ENCODE measurements around the gene THAP10.
"Not testable (repeated sequence)": the region's sequence is repeated elsewhere in the genome, so short reads cannot be mapped to it uniquely, and the experiment has no call there.

The THAP10 gene

DNA sequence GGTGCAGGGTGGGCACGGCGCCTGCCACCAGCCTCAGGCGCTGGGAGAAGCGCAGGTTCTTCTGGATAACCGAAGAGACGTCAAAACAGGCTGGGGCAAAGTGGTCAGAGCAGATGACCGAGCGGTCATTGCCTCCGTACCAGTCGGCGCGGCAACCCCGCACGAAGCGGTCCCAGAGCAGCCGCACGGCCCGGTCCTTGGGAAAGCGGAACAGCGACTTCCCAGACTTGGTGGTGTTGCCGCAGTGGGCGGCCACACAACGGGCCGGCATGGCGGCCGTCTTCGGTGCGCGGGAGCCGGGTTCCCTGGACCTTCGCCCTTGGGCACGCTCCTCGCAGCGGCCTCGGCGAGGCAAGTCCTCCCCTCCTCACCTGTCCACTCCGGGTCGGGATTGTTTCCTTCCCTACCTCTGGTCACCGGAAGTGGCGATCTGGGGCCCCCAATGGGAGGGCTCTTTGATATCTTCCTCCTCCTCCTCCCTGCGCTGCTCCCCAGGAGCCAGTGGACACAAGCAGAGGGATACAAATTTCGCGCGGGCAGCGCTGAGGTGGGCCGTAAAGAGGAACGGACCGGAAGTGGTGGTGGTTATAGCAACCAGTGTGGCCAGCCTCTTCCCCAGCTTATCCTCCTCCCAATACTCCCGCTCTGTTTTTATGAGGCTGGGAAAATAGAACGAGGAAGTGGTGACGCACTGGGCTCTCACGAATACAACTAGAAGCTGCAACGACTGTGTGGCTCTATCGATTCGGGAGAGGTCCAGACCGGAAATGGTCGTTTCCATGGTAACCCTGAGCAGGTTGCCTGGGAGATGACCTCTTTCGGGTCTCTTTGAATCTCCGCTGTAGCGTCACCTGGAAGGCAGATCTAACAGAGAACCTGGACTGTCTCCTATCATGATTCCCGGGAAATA is at the start of gene THAP10, which contains the start of gene LRRC49:
Gene THAP10 (minus strand): TSS at position 432 of the 910 bp plus-strand sequence. CDS start 161 bp downstream, at position 271.
Gene LRRC49 (plus strand): TSS at position 825 of the 910 bp plus-strand sequence. CDS start 69 bp downstream, at position 894.
- peak within 1 kb of the TSS; percentile 78 for H3K4me3 Mint-ChIP-seq
- peaks cover 9% of the 10 kb centered on the region for H3K4me1 Mint-ChIP-seq (ENCODE audit: low read depth)
- H3K27me3 Mint-ChIP-seq (ENCODE audit: low read depth) = peaks cover 68% of the 10 kb centered on the region
- H3K27ac Mint-ChIP-seq = peak within 1 kb of the TSS; percentile 62
- no peaks in the 10 kb centered on the region for H3K9me3 Mint-ChIP-seq
- H3K36me3 Mint-ChIP-seq (ENCODE audit: low read depth) = no peaks in the 10 kb centered on the region

DNA sequence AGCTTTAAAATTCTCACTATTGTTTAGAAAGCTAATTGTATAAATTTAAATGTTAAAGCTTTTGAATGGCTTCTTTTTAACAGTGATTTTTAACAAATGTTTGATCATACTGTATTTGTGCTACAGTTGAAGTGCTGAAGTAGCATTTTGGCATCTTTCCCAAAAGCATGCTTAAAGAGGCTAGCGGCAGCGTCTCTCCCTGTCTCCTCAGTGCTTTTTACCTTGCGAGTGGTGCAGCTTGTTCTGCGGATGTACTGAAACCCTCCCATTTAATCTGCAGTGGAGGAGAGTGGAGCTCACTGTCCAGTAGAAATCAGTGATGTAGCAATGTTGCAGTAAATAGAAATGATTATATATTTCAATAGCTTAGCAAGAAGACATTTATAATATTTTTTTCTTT is 44.1 kb upstream of the THAP10 start:
- Mint-ChIP-seq H3K36me3 (ENCODE audit: low read depth) (no peaks in the 10 kb centered on the region), H3K4me3 (no peak overlapping the region), H3K9me3 (no peaks in the 10 kb centered on the region), H3K27me3 (ENCODE audit: low read depth) (peaks cover 16% of the 10 kb centered on the region), H3K27ac (no peak overlapping the region), H3K4me1 (ENCODE audit: low read depth) (no peaks in the 10 kb centered on the region)

DNA sequence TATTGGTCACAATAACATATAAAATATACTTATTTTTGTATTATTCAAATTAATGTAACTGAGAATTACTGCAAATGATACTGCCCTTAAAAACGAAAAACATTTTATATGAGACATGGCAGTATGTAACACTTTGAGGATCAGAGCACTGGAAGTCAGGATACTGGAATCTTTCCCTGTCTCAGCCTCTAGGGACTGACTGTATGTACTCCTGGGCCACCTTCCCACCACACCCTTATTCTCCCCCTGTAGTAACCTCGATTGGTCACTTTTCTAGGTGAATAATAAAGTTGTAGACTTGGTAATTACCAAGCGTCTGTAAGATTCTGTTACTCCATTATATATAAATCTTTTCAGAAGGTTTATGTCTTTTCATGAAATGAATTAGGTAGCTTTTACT is 43.4 kb upstream of the THAP10 start:
- Mint-ChIP-seq H3K27me3 (ENCODE audit: low read depth) (peaks cover 16% of the 10 kb centered on the region), H3K9me3 (no peaks in the 10 kb centered on the region), H3K4me1 (ENCODE audit: low read depth) (no peaks in the 10 kb centered on the region), H3K36me3 (ENCODE audit: low read depth) (no peaks in the 10 kb centered on the region), H3K27ac (no peak overlapping the region), H3K4me3 (no peak overlapping the region)

DNA sequence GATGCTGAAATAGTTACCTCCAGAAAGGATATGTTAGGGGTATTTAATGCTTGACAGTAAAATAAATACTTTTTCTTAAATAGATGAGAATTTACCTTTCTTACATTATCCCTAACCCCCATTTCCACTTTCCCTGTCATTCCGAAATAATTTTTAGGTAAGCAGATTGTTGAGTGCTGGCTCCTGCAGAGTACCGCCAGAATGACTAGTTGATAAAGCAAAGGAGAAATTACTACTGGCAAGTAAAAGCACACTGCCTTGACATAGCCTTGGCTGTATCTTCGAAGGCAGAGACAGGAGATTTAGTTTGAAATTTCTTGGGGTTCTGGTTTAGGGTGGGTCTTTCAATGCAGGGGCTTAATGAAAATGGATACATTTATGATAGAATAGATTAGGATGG is 41.2 kb upstream of the THAP10 start:
- H3K4me1 Mint-ChIP-seq (ENCODE audit: low read depth) = no peaks in the 10 kb centered on the region
- no peaks in the 10 kb centered on the region for H3K36me3 Mint-ChIP-seq (ENCODE audit: low read depth)
- no peaks in the 10 kb centered on the region for H3K9me3 Mint-ChIP-seq
- peaks cover 19% of the 10 kb centered on the region for H3K27me3 Mint-ChIP-seq (ENCODE audit: low read depth)
- no peak overlapping the region for H3K4me3 Mint-ChIP-seq
- H3K27ac Mint-ChIP-seq = no peak overlapping the region

DNA sequence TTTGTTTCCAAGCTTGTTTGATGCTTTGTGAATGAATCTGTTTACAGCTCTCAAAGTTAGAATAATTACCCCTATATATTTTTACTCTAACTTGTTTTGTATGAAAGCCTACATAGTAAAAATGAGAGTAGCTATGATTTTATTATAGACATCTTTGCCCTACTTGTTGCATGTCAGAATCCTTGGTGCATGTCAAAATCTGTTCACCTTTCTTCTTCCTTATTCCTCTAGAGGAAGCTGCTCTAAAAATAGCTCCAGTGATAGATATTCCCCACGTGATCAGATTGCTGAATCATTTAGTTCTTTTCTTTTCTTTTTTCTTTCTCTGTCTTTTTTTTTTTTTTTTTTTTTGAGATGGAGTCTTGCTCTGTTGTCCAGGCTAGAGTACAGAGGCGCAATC is 40.2 kb upstream of the THAP10 start:
- Mint-ChIP-seq H3K4me1 (ENCODE audit: low read depth) (no peaks in the 10 kb centered on the region), H3K27ac (no peak overlapping the region), H3K27me3 (ENCODE audit: low read depth) (peaks cover 23% of the 10 kb centered on the region), H3K9me3 (no peaks in the 10 kb centered on the region), H3K36me3 (ENCODE audit: low read depth) (no peaks in the 10 kb centered on the region), H3K4me3 (no peak overlapping the region)

DNA sequence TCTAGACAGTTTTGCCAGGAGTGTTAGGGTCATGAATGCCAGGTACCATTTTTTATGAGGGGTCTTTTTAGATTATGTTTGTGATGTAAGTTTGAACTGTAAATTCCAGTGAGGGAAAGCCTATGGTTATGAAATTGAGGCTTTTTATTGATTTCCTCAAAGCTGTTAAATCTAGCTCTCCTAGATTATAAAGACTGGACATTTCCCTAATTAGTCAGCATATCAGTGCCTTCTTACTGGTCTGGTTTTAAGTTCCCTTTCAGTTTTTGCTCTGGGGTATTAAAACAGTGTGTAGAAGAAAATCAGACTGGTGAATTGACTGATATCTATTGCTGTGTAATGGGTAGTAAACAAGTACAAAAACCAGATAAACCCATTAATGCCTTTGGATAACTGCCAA is 39.6 kb upstream of the THAP10 start:
- no peaks in the 10 kb centered on the region for H3K36me3 Mint-ChIP-seq (ENCODE audit: low read depth)
- H3K27me3 Mint-ChIP-seq (ENCODE audit: low read depth) = peaks cover 24% of the 10 kb centered on the region
- H3K4me1 Mint-ChIP-seq (ENCODE audit: low read depth) = no peaks in the 10 kb centered on the region
- no peak overlapping the region for H3K27ac Mint-ChIP-seq
- no peaks in the 10 kb centered on the region for H3K9me3 Mint-ChIP-seq
- H3K4me3 Mint-ChIP-seq = no peak overlapping the region

DNA sequence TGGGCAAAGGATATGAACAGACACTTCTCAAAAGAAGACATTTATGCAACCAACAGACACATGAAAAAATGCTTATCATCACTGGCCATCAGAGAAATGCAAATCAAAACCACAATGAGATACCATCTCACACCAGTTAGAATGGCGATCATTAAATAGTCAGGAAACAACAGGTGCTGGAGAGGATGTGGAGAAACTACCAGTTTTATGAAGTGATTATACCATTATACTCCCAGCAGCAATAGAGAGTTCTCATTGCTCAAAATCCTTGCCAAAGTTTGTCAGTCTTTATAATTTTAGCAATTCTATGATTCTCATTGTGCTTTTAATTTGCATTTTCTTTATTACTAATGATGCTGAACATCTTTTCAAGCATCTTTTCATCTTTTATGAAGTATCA is 34.7 kb upstream of the THAP10 start:
- H3K36me3 Mint-ChIP-seq (ENCODE audit: low read depth); H3K9me3 Mint-ChIP-seq; H3K4me3 Mint-ChIP-seq; H3K4me1 Mint-ChIP-seq (ENCODE audit: low read depth); H3K27ac Mint-ChIP-seq: not testable (repeated sequence)
- peaks cover 27% of the 10 kb centered on the region for H3K27me3 Mint-ChIP-seq (ENCODE audit: low read depth)

DNA sequence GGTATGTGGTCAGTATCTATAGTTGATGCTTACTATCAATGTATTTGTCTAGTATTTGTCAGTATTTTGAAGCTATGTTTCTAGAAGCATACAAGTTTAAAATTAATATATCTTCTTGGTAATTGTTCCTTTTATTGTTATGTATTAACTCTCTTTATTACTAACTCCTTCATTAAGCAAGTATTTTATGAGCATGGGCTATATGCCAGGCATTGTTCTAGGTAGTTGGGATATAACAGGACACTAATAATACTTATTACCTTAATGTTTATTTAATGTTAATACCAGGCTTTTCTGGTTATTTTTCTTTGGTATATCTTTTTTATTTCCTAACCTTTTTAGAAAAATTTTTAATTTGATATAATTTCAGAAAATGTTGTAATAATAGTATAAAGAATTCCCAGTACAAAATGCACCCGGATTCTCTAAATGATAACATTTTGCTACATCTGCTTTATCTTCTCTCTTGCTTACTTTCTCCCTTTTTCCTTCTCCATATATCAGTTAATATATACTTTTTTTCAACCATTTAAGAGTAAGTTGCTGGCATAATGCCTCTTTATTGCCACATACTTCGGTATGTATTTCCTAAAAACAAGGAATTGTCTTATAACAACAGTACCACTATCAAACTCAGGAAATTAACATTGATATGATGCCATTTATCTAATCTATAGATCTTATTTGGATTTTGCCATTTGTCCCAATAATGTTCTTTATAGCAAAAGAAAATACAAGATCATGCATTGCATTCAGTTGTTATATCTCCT is 31.3 kb upstream of the THAP10 start:
- Mint-ChIP-seq H3K27ac (no peak overlapping the region), H3K9me3 (no peaks in the 10 kb centered on the region), H3K27me3 (ENCODE audit: low read depth) (peaks cover 20% of the 10 kb centered on the region), H3K4me1 (ENCODE audit: low read depth) (no peaks in the 10 kb centered on the region), H3K4me3 (no peak overlapping the region), H3K36me3 (ENCODE audit: low read depth) (no peaks in the 10 kb centered on the region)

DNA sequence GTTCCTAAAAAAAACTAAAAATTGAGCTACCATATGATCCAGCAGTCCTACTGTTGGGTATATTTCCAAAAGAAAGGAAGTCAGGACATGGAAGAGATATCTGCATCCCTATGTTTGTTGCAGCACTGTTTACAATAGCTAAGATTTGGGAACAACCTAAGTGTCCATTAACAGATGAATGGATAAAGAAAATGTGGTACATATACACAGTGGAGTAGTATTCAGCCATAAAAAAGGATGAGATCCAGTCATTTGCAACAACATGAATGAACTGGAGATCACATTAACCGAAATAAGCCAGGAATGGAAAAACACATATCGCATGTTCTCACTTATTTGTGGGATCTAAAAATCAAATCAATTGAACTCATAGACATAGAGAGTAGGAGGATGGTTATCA is 29.9 kb upstream of the THAP10 start:
- H3K4me3 Mint-ChIP-seq = no peak overlapping the region
- H3K27ac Mint-ChIP-seq = no peak overlapping the region
- H3K27me3 Mint-ChIP-seq (ENCODE audit: low read depth) = peaks cover 17% of the 10 kb centered on the region
- no peaks in the 10 kb centered on the region for H3K36me3 Mint-ChIP-seq (ENCODE audit: low read depth)
- no peaks in the 10 kb centered on the region for H3K4me1 Mint-ChIP-seq (ENCODE audit: low read depth)
- no peaks in the 10 kb centered on the region for H3K9me3 Mint-ChIP-seq

DNA sequence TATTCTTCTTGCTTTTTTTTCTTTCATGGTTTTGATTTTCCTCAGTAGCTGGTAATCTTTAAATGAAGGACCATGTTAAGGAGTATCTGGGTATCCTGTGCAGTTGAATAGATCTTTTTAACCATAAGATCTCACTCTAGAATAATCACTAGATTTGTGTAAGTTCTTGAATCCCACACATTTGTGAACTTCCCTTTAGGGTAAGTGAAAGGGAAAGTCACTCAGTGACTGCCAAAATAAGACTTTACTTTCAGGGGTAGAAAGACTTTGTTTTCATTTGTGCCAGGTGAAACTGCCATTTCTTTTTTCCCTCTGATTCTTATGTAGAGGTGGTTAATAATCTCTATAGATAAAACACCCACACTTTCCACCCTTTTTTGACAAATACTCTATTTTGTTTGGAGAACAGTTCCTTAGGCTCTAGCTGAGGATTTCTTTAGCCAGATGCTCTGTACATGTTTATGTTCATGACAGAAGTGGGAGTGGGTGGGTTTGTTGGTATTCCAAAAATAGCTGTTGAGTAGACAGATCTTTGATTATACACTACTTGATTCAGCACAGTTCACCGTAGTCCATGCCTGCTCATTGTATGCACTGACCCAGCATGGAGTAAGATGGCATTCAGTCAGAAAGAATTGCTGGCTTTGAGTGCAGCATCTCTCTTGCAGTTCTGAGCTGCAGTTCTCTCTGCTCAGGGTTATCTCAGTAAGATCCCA is 28.9 kb upstream of the THAP10 start:
- no peak overlapping the region for H3K27ac Mint-ChIP-seq
- no peaks in the 10 kb centered on the region for H3K36me3 Mint-ChIP-seq (ENCODE audit: low read depth)
- no peaks in the 10 kb centered on the region for H3K4me1 Mint-ChIP-seq (ENCODE audit: low read depth)

DNA sequence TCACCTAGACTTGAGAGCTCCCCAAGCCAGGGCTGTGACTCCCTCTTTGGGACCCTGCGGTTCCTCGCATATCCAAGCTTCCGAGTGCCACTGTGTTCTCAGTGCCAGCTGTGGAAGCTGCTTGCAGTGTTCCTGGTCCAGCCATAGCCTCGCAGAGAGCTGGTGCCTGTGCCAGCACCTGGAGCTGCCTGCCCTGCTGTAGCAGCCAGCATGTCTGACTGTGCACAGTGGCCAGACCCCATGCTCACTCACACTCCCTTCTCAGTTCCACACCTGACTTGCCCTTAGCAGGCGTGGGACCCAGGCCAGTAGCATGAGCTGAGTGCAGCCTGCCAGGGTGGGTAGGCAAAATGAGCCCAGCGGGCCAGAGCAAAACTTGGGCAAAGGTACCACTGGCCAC is 25.7 kb upstream of the THAP10 start:
- no peaks in the 10 kb centered on the region for H3K4me1 Mint-ChIP-seq (ENCODE audit: low read depth)
- no peak overlapping the region for H3K27ac Mint-ChIP-seq
- H3K4me3 Mint-ChIP-seq = no peak overlapping the region
- H3K27me3 Mint-ChIP-seq (ENCODE audit: low read depth) = peaks cover 10% of the 10 kb centered on the region
- H3K9me3 Mint-ChIP-seq = no peaks in the 10 kb centered on the region
- H3K36me3 Mint-ChIP-seq (ENCODE audit: low read depth) = no peaks in the 10 kb centered on the region

More for the DNA sequence above, 28.9 kb upstream of the THAP10 start:
- H3K4me3 Mint-ChIP-seq = no peak overlapping the region
- H3K27me3 Mint-ChIP-seq (ENCODE audit: low read depth) = peaks cover 12% of the 10 kb centered on the region
- no peaks in the 10 kb centered on the region for H3K9me3 Mint-ChIP-seq

DNA sequence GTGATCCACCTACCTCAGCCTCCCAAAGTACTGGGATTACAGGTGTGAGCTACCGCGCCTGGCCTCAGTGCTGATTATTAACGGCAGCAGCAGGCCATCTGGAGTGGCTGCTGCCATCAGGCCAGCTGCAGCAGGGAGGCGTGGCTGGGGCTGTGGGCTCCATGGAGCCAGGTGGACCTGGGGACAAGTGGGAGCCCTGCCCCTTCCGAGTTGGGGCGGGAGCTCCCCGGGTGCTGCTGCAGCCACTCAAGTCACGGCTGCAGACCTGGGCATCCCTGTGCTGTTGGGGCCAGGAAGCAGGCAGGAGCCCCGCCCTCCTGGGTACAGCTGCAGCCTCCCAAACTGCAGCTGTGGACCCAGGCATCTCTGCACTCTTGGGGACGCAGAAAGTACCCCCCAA is 24.3 kb upstream of the THAP10 start:
- Mint-ChIP-seq H3K4me1 (ENCODE audit: low read depth) (no peaks in the 10 kb centered on the region), H3K36me3 (ENCODE audit: low read depth) (no peaks in the 10 kb centered on the region), H3K27me3 (ENCODE audit: low read depth) (peaks cover 4% of the 10 kb centered on the region), H3K9me3 (no peaks in the 10 kb centered on the region), H3K27ac (no peak overlapping the region), H3K4me3 (no peak overlapping the region)

DNA sequence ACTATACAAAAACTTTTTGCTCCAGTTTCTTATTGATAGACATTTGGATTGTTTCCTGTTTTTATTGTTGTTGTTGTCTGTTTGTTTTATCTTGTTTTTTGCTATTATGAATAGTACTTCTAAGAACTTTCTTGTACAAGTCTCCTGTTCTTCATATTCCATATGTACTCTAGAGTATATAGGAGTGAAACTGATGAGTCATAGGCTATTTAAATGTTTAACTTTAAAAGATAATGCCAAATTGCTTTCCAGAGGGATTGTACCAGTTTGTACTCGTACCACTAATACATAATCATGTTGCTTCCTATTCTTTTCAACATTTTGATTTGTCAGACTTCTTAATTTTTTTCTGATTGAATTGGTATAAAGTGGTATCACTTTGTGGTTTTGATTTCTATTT is 20.0 kb upstream of the THAP10 start:
- H3K4me3 Mint-ChIP-seq = no peak overlapping the region
- peaks cover 11% of the 10 kb centered on the region for H3K9me3 Mint-ChIP-seq
- no peaks in the 10 kb centered on the region for H3K36me3 Mint-ChIP-seq (ENCODE audit: low read depth)
- no peaks in the 10 kb centered on the region for H3K4me1 Mint-ChIP-seq (ENCODE audit: low read depth)
- H3K27ac Mint-ChIP-seq = no peak overlapping the region
- H3K27me3 Mint-ChIP-seq (ENCODE audit: low read depth) = no peaks in the 10 kb centered on the region

DNA sequence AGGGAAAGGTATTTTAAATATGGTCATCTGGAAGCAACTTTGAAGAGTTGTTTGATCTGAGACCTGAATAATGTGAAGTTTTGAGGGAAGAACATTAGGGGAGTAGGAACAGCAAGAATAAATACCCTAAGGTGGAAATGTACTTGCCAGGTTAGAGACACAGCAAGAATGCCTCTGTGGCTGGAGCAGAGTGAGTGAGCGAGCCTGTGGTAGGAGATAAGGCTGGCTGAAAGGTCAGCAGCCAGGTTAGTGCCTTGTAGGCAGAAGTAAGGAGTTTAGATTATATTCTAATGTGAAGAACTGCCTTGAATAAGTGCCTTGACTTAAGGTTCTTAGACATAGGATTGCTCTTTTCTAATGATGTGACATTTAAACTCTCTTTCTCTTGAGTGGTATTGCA is 18.7 kb upstream of the THAP10 start:
- peaks cover 11% of the 10 kb centered on the region for H3K9me3 Mint-ChIP-seq

More for the DNA sequence above, 18.7 kb upstream of the THAP10 start:
- Mint-ChIP-seq H3K4me3 (no peak overlapping the region), H3K27ac (no peak overlapping the region), H3K36me3 (ENCODE audit: low read depth) (no peaks in the 10 kb centered on the region), H3K4me1 (ENCODE audit: low read depth) (no peaks in the 10 kb centered on the region), H3K27me3 (ENCODE audit: low read depth) (no peaks in the 10 kb centered on the region)
